HEK293 (cell line): ENCODE results near the gene SHISAL2A.

Experiments used
- MYNN ChIP-seq: fragments of 450-650 bp; formaldehyde crosslinking; IDR thresholded peaks from 2 replicates; pipeline ENCODE4 v1.5.1; 2016; ENCODE audit warnings: missing biosample characterization, missing genetic modification characterization, borderline replicate concordance
- OSR2 ChIP-seq: fragments of 450-650 bp; formaldehyde crosslinking; IDR thresholded peaks from 2 replicates; pipeline ENCODE4 v1.5.1; 2016; ENCODE audit warnings: missing biosample characterization, missing genetic modification characterization
- ZBTB21 ChIP-seq: fragments of 450-650 bp; formaldehyde crosslinking; IDR thresholded peaks from 2 replicates; pipeline ENCODE4 v1.5.1; 2017; ENCODE audit warnings: missing biosample characterization, missing genetic modification characterization
- ZNF174 ChIP-seq: fragments of 450-650 bp; formaldehyde crosslinking; IDR thresholded peaks from 2 replicates; pipeline ENCODE4 v1.5.0; 2017; ENCODE audit warnings: missing biosample characterization, mild to moderate bottlenecking, missing genetic modification characterization
- ZNF239 ChIP-seq: fragments of 450-650 bp; formaldehyde crosslinking; IDR thresholded peaks from 2 replicates; pipeline ENCODE4 v1.5.1; 2016; ENCODE audit warnings: missing biosample characterization, missing genetic modification characterization
- ZNF707 ChIP-seq: fragments of 450-650 bp; formaldehyde crosslinking; IDR thresholded peaks from 2 replicates; pipeline ENCODE4 v1.5.1; 2016; ENCODE audit warnings: missing biosample characterization, missing genetic modification characterization
- TF ChIP-seq, protein P1 (sequence below): fragments of 450-650 bp; formaldehyde crosslinking; IDR thresholded peaks from 2 replicates; pipeline ENCODE4 v1.5.1; 2016; ENCODE audit warnings: missing biosample characterization, missing genetic modification characterization
- TF ChIP-seq, protein P2 (sequence below): fragments of 450-650 bp; formaldehyde crosslinking; IDR thresholded peaks from 2 replicates; pipeline ENCODE4 v1.5.1; 2017; ENCODE audit warnings: missing biosample characterization, mild to moderate bottlenecking, missing genetic modification characterization, moderate library complexity
- TF ChIP-seq, protein P3 (sequence below): IDR thresholded peaks from 2 replicates; pipeline ENCODE4 v1.6.1; 2011; ENCODE audit warnings: mild to moderate bottlenecking, low read depth, low read length, borderline replicate concordance
- TF ChIP-seq, protein P4 (sequence below): fragments of 450-650 bp; formaldehyde crosslinking; IDR thresholded peaks from 2 replicates; pipeline ENCODE4 v1.5.1; 2016; ENCODE audit warnings: missing biosample characterization, missing genetic modification characterization

DNA sequence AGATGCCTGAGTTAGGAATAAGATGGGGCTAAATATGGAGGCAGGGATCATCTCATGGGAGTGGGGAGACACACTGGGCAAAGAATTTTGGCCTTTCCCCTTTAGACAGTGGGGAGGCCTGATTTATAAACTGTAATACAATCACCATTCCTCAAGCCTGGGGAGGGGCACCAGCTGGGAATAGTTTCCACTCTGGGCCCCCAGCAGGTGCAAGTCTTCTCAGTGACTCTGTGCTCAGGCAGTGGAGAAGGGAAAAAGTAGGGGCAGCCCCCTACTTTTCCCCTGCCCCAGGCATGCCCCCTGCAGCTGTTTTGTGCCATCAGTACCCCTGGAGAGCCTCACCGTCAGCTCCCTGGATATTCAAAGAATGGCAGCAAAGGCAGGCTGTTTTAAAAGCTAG is 46.1 kb downstream of the SHISAL2A start:
- TF ChIP-seq ZNF174 (no peak), ZNF707 (tag by site-specific recombination) (no peak), ZBTB21 (tag by site-specific recombination) (no peak), MYNN (tag by site-specific recombination) (no peak), ZNF239 (tag by site-specific recombination) (no peak), OSR2 (tag by site-specific recombination) (no peak)
- TF ChIP-seq, protein P1, sequence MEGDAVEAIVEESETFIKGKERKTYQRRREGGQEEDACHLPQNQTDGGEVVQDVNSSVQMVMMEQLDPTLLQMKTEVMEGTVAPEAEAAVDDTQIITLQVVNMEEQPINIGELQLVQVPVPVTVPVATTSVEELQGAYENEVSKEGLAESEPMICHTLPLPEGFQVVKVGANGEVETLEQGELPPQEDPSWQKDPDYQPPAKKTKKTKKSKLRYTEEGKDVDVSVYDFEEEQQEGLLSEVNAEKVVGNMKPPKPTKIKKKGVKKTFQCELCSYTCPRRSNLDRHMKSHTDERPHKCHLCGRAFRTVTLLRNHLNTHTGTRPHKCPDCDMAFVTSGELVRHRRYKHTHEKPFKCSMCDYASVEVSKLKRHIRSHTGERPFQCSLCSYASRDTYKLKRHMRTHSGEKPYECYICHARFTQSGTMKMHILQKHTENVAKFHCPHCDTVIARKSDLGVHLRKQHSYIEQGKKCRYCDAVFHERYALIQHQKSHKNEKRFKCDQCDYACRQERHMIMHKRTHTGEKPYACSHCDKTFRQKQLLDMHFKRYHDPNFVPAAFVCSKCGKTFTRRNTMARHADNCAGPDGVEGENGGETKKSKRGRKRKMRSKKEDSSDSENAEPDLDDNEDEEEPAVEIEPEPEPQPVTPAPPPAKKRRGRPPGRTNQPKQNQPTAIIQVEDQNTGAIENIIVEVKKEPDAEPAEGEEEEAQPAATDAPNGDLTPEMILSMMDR (tag by site-specific recombination), result no peak
- TF ChIP-seq, protein P2, sequence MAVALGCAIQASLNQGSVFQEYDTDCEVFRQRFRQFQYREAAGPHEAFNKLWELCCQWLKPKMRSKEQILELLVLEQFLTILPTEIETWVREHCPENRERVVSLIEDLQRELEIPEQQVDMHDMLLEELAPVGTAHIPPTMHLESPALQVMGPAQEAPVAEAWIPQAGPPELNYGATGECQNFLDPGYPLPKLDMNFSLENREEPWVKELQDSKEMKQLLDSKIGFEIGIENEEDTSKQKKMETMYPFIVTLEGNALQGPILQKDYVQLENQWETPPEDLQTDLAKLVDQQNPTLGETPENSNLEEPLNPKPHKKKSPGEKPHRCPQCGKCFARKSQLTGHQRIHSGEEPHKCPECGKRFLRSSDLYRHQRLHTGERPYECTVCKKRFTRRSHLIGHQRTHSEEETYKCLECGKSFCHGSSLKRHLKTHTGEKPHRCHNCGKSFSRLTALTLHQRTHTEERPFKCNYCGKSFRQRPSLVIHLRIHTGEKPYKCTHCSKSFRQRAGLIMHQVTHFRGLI (tag by site-specific recombination), result no peak
- TF ChIP-seq, protein P3, sequence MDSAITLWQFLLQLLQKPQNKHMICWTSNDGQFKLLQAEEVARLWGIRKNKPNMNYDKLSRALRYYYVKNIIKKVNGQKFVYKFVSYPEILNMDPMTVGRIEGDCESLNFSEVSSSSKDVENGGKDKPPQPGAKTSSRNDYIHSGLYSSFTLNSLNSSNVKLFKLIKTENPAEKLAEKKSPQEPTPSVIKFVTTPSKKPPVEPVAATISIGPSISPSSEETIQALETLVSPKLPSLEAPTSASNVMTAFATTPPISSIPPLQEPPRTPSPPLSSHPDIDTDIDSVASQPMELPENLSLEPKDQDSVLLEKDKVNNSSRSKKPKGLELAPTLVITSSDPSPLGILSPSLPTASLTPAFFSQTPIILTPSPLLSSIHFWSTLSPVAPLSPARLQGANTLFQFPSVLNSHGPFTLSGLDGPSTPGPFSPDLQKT, result no peak
- TF ChIP-seq, protein P4, sequence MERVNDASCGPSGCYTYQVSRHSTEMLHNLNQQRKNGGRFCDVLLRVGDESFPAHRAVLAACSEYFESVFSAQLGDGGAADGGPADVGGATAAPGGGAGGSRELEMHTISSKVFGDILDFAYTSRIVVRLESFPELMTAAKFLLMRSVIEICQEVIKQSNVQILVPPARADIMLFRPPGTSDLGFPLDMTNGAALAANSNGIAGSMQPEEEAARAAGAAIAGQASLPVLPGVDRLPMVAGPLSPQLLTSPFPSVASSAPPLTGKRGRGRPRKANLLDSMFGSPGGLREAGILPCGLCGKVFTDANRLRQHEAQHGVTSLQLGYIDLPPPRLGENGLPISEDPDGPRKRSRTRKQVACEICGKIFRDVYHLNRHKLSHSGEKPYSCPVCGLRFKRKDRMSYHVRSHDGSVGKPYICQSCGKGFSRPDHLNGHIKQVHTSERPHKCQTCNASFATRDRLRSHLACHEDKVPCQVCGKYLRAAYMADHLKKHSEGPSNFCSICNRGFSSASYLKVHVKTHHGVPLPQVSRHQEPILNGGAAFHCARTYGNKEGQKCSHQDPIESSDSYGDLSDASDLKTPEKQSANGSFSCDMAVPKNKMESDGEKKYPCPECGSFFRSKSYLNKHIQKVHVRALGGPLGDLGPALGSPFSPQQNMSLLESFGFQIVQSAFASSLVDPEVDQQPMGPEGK (tag by site-specific recombination), result no peak
